ENCODE results near the gene PDZD2.

Gene PDZD2

GRCh38 chr5:31754358-31754704, 115.4 kb downstream of the PDZD2 start:
- Histone ChIP-seq H3K4me3 (no peak overlapping the region), H3K36me3 (no peaks in the 10 kb centered on the region), H3K27me3 (no peaks in the 10 kb centered on the region), H3K9me3 (no peaks in the 10 kb centered on the region), H3K27ac (no peak overlapping the region), H3K4me1 (no peaks in the 10 kb centered on the region)
- no peak for DNase-seq
- TF ChIP-seq CTCF (IDR thresholded peaks at IDR 0.05), result no peak
- intact Hi-C loops (cut with DNase I; ENCODE audit: low total_unique reads), result no loop called here

- Histone ChIP-seq H3K4me3 (no peak overlapping the region), H3K9me3 (no peaks in the 10 kb centered on the region), H3K27me3 (no peaks in the 10 kb centered on the region), H3K27ac (no peak overlapping the region), H3K36me3 (no peaks in the 10 kb centered on the region), H3K4me1 (no peaks in the 10 kb centered on the region)
- intact Hi-C loops (cut with DNase I; ENCODE audit: low total_unique reads), result no loop called here
- no peak for TF ChIP-seq CTCF (IDR thresholded peaks at IDR 0.05)
- no peak for DNase-seq
Measured at GRCh38 chr5:31754741-31755675, 116.1 kb downstream of the PDZD2 start.

- H3K4me3 ChIP-seq, result no peak overlapping the region
- no peak for TF ChIP-seq CTCF (IDR thresholded peaks at IDR 0.05)
- no peaks in the 10 kb centered on the region for H3K9me3 ChIP-seq
- intact Hi-C loops (cut with DNase I; ENCODE audit: low total_unique reads), result no loop called here
- DNase-seq, result no peak
- no peaks in the 10 kb centered on the region for H3K27me3 ChIP-seq
- no peaks in the 10 kb centered on the region for H3K4me1 ChIP-seq
- no peak overlapping the region for H3K27ac ChIP-seq
- H3K36me3 ChIP-seq, result no peaks in the 10 kb centered on the region
Measured at GRCh38 chr5:31755676-31756230, 116.8 kb downstream of the PDZD2 start.

GRCh38 chr5:31757806-31758205, 118.9 kb downstream of the PDZD2 start:
- no peaks in the 10 kb centered on the region for H3K27me3 ChIP-seq
- TF ChIP-seq CTCF (IDR thresholded peaks at IDR 0.05), result no peak
- no peaks in the 10 kb centered on the region for H3K36me3 ChIP-seq
- no peak overlapping the region for H3K4me3 ChIP-seq
- no peaks in the 10 kb centered on the region for H3K4me1 ChIP-seq
- no peak overlapping the region for H3K27ac ChIP-seq
- DNase-seq, result no peak
- H3K9me3 ChIP-seq, result no peaks in the 10 kb centered on the region
- intact Hi-C loops (cut with DNase I; ENCODE audit: low total_unique reads), result no loop called here

GRCh38 chr5:31758803-31759425, 120.0 kb downstream of the PDZD2 start:
- H3K4me1 ChIP-seq, result no peaks in the 10 kb centered on the region
- intact Hi-C loops (cut with DNase I; ENCODE audit: low total_unique reads), result no loop called here
- H3K27me3 ChIP-seq, result no peaks in the 10 kb centered on the region
- no peaks in the 10 kb centered on the region for H3K9me3 ChIP-seq
- H3K27ac ChIP-seq, result no peak overlapping the region
- DNase-seq, result no peak
- H3K36me3 ChIP-seq, result no peaks in the 10 kb centered on the region
- no peak for TF ChIP-seq CTCF (IDR thresholded peaks at IDR 0.05)
- no peak overlapping the region for H3K4me3 ChIP-seq

Measured in tibial artery (tissue), 4 donors.